PFSK-1 (cell line): ENCODE data around the gene PPP3CA.
A peak's percentile ranks its signal among the peaks of the same experiment; 100 is the strongest.

Experiments used
- FOXP2 ChIP-seq: optimal IDR thresholded peaks from 2 replicates; pipeline ENCODE3; 2011; ENCODE audit warnings: borderline replicate concordance, control low read depth, inconsistent platforms; ENCODE audit not compliant: insufficient read depth; ENCODE audit errors: extremely low read length, extremely low read depth
- POLR2AphosphoS5 ChIP-seq: IDR thresholded peaks from 2 replicates; pipeline ENCODE4 v1.6.1; 2012; ENCODE audit warnings: low read depth, mild to moderate bottlenecking, control low read depth, low read length, moderate library complexity
- REST ChIP-seq, 2 experiments: IDR thresholded peaks; 2 replicates each; pipeline versions ENCODE4 v1.6.1 to v1.8.0; 2011 to 2012; ENCODE audit warnings: low read depth in 2 of 2, low read length in 2 of 2, control low read depth in 1 of 2, inconsistent platforms in 1 of 2, mild to moderate bottlenecking in 1 of 2, moderate library complexity in 1 of 2; ENCODE audit not compliant: insufficient read depth in 1 of 2
- SIN3A ChIP-seq: IDR thresholded peaks from 2 replicates; pipeline ENCODE4 v1.6.1; 2012; ENCODE audit warnings: mild to moderate bottlenecking, low read length, moderate library complexity, borderline replicate concordance; ENCODE audit not compliant: insufficient read depth
- TAF1 ChIP-seq: IDR thresholded peaks from 2 replicates; pipeline ENCODE4 v1.6.1; 2012; ENCODE audit warnings: low read length, control low read depth, borderline replicate concordance; ENCODE audit not compliant: insufficient read depth

Gene PPP3CA

DNA sequence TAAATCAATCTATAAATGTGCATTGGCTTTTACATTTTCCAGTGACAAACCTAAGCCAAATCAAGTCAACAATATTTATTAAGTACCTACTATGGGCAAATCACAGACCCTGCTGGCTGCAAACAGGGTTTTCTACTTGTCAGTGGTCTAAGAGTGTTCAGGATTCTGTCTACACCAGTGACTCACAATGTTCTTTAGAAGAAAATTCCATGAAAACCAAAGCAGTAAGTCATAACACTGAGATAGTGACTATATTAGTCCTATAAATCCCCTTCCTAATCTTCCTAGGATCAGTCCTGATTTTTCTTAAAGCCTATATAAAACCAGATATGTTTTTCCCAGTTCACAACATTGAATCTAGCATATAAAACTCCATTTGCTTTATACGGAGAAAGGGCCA lies 69.7 kb downstream of the PPP3CA start:
- no peak for TF ChIP-seq FOXP2
- TF ChIP-seq REST (IDR thresholded peaks at IDR 0.05; ENCODE audit: insufficient read depth in 1 of 2, low read depth in 2 of 2, low read length in 2 of 2), result no peak
- no peak for TF ChIP-seq POLR2AphosphoS5
- no peak for TF ChIP-seq TAF1
- TF ChIP-seq SIN3A, result no peak

GRCh38 chr4:101276661-101277060 lies 70.7 kb downstream of the PPP3CA start:
- TF ChIP-seq FOXP2 (no peak), REST (IDR thresholded peaks at IDR 0.05; ENCODE audit: insufficient read depth in 1 of 2, low read depth in 2 of 2, low read length in 2 of 2) (no peak), POLR2AphosphoS5 (no peak), TAF1 (no peak), SIN3A (no peak)

- TF ChIP-seq POLR2AphosphoS5 (no peak), SIN3A (no peak), REST (IDR thresholded peaks at IDR 0.05; ENCODE audit: insufficient read depth in 1 of 2, low read depth in 2 of 2, low read length in 2 of 2) (no peak), TAF1 (no peak)
Observed at GRCh38 chr4:101274888-101275752, 72.2 kb downstream of the PPP3CA start.

DNA sequence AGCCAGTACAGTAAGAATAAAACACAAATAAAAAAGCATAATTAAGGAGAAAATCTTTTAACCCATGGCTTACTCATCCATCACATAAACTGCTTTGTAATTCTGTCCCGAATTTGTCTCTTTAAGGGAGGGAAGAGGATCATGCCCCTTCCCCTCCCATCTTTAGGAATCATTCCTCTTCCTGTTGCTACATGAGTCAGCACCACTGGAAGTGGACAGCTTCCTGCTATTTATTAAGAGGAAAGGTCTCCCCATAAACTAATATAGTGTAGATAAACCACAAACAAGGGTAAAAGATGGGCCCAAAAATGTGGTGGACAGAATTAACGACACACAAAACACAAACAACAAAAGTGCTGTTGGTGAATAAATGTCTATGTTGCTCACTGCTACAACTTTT lies 75.8 kb downstream of the PPP3CA start:
- TF ChIP-seq TAF1 (no peak), POLR2AphosphoS5 (no peak; the same call in 1 of the 2 replicates), FOXP2 (no peak), REST (IDR thresholded peaks at IDR 0.05; ENCODE audit: insufficient read depth in 1 of 2, low read depth in 2 of 2, low read length in 2 of 2) (peak; percentile 85 to 95), SIN3A (peak; percentile 59; the same call in 1 of the 2 replicates)

DNA sequence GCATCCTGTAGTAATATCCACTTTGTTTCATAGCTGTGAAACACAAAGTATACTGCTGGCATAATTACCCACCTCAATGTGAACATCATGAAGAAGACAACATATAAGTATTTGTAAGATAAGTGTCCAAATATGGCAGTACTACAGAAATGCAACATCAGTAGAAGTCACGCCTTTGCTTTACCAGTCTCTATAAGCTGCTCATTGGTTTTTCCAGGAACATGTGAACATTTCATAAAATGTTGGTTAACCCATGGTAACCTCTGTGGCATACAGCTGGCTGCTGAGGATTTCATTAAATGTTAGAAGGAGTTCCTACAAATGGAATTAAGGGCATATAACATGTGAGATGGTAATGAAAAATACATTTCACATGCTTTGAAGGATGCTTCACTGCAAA lies 77.6 kb downstream of the PPP3CA start:
- no peak for TF ChIP-seq REST (IDR thresholded peaks at IDR 0.05; ENCODE audit: insufficient read depth in 1 of 2, low read depth in 2 of 2, low read length in 2 of 2)
- TF ChIP-seq SIN3A, result no peak
- TF ChIP-seq POLR2AphosphoS5, result no peak
- no peak for TF ChIP-seq FOXP2
- no peak for TF ChIP-seq TAF1
